GM12801 (cell line): ENCODE results near the gene MRPS35.

Experiments used
- TF ChIP-seq, protein P1 (sequence below): IDR thresholded peaks from one replicate; pipeline ENCODE4 v1.5.1; 2011; ENCODE audit warnings: control low read depth; ENCODE audit not compliant: insufficient read length; ENCODE audit errors: extremely low read depth

MRPS35 gene

DNA sequence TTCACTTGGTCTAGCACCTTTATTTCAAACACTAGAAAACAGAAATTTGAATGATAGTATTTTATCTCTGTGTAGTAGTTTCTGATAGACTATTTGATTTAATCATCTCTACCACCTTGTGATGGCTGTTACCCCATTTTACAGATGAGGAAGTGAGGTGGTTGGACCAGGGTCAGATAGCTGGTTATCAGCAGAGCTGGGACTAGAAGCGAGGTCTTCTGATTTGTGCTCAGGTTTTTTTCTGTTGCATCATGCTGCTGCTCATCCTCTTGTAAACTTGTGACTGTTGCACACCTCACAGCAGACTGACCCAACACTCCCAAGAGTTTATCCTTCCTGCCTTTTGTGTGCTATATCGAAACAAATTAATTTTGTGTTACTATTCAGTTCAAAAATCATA lies 79.5 kb downstream of the MRPS35 start:
- TF ChIP-seq, protein P1, sequence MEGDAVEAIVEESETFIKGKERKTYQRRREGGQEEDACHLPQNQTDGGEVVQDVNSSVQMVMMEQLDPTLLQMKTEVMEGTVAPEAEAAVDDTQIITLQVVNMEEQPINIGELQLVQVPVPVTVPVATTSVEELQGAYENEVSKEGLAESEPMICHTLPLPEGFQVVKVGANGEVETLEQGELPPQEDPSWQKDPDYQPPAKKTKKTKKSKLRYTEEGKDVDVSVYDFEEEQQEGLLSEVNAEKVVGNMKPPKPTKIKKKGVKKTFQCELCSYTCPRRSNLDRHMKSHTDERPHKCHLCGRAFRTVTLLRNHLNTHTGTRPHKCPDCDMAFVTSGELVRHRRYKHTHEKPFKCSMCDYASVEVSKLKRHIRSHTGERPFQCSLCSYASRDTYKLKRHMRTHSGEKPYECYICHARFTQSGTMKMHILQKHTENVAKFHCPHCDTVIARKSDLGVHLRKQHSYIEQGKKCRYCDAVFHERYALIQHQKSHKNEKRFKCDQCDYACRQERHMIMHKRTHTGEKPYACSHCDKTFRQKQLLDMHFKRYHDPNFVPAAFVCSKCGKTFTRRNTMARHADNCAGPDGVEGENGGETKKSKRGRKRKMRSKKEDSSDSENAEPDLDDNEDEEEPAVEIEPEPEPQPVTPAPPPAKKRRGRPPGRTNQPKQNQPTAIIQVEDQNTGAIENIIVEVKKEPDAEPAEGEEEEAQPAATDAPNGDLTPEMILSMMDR: no peak

DNA sequence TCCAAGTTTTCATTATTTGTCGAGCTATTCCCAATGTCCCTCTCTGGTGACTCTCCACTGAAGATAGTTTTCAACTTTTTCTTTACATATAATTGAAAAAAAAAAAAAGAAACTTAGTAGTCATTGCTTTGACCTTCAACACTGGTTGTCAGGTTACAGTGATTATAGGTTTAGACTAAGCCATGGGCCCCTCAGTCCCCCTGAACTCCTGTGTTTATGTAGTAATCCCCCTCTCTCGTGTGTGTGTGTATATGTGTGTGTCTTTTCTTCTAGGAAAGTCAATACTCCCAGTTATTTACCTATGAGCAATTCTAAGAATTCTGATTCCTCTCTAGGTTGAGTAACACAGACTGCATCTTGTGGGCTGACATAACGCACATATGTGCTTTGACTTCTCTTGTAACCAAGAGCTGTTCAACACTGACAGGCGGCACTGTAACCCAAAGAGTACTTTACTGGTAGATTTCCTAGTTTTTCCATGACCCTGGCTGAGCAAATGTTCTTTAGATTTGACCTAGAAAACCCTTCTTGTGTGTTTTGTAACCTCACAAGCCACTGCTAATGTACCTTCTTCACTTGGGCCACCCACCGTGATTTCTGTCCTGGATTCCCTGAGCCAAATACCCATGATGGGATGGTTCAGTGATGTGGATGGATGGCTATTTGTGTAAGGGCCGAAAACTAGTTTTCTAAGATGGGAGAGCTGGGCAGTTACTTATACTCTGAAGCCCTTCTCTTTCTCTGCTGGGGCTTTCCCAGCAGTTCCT lies 84.4 kb downstream of the MRPS35 start:
- TF ChIP-seq, protein P1: no peak

DNA sequence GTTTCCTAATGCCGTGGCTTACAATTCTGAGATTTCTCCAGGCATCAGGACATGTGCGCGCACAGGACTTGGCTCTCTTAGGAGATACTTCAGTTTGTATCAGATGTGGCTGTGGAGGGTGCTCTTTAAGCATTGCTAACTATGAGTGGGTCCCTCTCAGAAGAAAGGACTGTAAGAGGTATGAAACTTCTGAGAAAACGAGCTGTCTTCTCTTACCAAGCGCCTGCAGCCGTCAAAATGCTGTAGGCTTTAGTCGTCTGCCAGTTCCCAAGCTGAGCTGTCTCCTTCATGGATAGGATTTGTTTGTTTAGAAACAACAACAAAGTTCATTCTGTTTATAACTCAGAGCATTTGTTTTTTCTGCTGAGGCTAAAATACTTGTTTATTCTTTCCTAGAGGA lies 85.5 kb downstream of the MRPS35 start:
- TF ChIP-seq, protein P1: no peak

DNA sequence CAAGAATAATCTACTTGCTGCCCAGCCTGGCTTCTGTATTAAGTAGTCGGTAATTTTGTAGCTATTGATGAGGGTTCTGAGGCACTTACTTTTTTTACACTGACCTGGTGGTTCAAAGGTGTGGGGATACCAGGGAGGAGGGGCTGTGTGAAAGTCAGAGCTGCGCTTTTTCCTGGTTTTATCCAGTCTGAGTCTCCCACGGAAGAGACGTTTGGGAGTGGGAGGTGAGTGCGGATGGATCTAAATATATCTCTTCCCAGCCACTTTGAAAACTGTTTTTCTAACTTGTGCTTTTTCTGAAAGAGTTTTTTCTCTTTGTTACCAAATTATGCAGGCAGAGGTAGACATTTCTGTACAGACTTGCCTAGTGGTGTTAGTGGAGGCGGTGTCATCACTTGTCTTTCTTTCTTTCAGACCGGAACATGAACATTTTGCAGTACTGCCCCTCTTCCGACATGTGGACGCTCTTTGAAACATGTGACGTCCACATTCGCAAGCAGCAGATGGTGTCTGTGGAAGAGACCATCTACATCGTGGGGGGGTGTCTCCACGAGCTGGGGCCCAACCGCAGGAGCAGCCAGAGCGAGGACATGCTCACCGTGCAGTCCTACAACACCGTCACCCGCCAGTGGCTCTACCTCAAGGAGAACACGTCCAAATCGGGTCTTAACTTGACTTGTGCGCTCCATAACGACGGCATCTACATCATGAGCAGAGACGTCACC lies 86.8 kb downstream of the MRPS35 start:
- TF ChIP-seq, protein P1: no peak

DNA sequence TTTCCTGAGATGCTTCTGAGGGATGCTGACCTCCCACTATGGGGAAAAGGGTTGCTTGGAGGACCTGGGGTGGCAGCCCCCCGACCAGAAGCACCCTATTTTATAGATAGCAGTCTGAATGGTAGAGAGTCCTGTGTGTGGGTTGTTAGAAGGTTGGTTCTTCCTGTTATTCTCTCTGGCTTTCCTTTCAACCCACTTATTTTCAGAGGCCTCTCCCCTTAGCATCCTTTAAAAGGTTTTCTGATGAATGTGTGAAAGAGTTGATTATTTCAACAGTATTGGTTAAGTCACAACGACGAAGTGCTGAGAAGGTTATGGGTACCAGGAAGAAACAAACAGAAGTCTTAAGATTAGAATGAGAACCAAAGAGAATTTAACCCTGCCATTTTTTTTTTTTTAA lies 90.2 kb downstream of the MRPS35 start:
- TF ChIP-seq, protein P1: no peak

DNA sequence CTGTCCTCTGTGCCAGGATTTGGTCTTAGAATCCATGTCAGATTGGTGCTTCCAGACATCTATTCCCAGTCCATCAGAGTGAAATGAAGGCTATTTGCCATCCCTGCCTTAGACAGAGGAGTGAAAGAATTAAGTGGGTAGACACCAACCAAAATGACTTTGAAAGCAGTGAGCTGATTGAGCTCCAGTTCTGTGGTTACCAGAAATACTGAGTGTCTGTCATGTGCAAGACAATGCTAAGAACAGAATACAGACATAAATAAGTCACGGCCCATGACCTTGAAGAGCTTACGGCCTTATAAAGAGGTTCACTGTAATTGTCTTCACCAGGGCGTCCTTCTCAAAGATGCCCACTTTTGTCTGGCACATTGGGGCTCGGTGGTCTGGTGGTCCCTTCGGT lies 91.0 kb downstream of the MRPS35 start:
- TF ChIP-seq, protein P1: no peak

DNA sequence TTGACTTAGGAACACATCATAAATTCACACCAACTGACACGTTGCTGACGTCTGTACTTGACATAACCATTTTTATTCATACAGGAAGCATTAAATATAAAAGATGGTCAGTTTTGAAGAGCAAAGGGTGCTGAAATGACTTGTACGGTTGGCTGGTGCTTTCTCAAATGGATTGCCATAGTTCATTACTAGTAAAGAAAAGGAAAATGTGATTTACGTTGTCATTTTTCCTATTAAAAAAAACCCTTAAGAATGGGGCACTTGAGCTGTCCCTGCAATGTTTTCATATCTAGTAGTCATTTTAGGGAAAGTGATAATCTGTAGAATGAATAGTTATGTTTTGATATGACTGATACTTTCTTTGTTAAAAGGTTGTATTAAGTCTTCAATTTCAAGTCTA lies 91.9 kb downstream of the MRPS35 start:
- TF ChIP-seq, protein P1: no peak
